ENCODE results near the gene GATC.
A peak's percentile ranks its signal among the peaks of the same experiment; 100 is the strongest.
"Not testable (repeated sequence)": the region's sequence is repeated elsewhere in the genome, so short reads cannot be mapped to it uniquely, and the experiment has no call there.

Gene GATC

DNA sequence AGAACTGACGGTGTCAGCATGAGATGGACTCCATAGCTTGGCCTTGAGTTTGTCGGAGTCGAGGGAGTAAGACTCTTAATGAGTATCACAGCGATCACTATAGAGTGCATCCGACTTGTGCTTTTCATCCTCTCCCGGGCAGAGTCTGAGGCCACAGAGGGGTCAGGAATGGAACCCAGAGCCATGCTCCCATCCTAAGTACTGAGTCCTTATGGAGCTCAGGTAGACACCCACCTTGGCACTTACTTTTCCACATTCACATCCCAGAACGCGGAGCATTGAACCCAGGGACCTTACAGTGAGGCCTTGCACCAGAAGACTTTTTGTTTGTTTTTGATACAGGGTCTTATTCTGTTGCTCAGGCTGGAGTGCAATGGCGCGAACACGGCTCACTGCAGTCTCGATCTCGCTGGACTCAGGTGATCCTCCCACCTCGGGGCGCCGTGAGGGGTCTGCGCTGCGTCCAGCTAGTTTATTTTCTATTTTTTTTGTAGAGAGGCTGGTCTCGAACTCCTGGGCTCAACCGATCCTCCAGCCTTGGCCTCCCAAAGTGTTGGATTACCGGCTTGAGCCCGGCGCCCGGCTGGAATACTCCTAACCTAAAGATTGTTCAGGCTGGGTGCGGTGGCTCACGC, 24.0 kb downstream of the GATC start:
- DNase-seq = no peak

DNA sequence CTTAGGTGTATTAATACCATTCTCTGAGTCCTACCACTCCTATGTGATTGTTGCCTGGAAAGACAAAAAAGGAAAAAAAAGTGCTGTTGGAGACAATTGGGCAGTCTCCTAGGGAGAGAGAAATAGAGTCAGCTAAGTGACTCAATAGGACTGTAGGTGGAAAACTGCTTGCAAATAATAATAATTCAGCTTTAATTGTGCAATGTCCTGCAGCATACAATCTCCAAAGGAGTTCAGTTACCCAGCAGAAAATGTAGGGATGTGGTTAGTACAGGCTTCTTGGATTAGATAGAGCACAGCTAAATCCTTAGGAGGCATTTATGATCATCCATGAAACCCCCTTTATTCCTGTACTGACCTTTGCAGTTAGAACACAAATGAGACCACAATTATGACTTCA, 26.3 kb downstream of the GATC start:
- peak in 1 of 2 donors; percentile 50 for DNase-seq

DNA sequence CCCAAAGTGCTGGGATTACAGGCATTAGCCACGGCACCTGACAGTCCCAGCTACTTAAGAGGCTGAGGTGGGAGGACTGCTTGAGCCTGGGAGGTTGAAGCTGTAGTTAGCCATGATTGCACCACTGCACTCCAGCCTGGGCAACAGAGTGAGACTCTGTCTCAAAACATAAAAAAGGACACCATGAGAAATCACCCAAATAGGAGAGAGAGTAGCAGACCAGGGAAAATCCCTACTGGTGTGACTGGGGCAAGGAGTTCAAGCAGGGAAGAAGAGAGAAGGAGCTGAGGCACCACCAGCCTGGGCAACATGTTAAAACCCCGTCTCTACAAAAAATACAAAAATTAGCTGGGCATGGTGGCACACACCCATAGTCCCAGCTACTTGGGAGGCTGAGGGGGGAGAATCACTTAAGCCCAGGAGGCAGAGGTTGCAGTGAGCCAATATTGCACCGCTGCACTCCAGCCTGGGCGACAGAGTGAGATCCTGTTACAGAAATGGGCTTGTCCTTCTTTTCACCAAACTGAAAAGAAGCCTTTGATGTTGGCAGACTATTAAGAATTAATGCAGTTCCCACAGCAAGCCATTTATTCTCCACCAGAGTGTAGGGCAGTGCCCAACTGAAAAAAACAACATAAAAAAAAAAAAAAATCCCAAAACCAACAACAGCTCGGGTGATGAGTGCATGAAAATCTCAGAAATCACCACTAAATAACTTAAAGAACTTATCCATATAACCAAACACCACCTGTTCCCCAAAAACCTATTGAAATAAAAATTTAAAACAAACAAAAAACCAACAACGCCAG, 27.8 kb downstream of the GATC start:
- peak in 1 of 2 donors; percentile 66 for DNase-seq

DNA sequence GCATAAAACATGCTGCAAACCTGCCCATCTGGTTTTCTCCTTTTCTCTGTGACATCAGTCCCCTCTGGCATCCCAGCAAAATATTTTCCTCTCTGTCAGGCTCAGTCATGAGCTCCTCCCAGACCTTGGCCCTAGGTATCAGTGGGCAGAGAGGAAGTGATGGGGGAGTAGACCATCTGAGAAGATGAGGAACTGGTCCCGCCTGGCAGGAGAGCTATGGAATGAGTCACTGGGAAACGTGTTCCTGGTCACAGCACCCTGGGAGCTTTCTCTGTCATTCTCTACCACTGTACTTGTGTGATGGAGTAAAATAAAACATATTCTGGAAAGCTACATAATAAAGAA, 28.3 kb downstream of the GATC start:
- DNase-seq = peak; percentile 68 to 91

DNA sequence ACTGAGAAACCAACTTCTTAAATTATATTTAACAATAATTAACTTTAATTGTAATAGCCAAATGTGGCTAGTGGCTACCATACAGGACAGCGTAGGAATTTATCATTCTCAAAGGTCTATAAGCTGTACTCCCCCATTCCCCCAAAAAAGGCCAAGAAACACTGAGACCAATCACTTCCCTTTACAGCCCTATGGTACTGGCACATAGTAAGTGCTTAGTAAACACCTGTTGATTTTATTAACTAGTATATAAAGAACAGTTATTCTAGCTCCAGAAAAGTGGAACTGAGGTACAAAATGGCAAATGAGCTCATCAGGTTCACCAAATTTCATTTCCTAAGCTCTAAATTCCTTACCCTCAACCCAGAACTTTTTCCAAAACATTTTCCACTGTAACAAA, 29.4 kb downstream of the GATC start:
- DNase-seq = no peak

DNA sequence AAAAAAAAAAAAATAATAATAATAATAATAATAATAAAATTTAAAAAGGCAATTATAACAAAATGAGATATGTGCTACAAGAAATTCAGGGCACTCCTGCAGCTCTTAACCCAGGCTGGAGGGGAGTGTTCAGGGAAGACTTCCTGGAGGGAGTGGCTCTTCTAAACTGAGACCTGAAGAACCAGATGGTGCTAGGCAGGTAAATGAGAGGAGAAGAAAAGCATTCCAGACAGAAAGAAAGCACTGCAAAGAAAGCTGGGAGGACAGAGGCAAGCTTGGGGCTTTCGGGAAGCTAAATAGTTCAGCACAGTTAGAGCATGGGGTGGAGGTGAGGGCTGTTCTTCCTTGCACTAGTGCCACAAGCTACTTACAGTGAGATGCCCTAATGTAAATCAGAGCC, 33.2 kb downstream of the GATC start:
- no peak for DNase-seq

DNA sequence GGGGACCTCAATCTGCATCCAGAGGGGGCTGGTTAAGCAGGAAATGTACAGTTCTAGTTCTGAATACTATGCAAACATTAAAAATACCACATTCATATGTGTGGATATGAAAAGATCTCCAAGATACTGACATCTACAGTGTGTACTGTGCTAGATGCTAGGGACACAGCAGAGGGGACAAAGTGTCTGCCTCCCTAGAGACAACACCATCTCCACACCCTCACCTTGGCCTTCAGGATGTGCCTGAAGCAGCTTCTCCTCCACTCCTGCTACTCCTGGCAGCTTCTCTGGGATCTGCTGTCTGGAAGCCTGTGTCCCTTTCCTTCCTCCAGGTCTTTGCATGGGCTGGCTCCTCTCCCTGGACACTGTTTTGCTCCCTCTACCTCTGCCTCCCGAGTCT, 34.0 kb downstream of the GATC start:
- DNase-seq = no peak

DNA sequence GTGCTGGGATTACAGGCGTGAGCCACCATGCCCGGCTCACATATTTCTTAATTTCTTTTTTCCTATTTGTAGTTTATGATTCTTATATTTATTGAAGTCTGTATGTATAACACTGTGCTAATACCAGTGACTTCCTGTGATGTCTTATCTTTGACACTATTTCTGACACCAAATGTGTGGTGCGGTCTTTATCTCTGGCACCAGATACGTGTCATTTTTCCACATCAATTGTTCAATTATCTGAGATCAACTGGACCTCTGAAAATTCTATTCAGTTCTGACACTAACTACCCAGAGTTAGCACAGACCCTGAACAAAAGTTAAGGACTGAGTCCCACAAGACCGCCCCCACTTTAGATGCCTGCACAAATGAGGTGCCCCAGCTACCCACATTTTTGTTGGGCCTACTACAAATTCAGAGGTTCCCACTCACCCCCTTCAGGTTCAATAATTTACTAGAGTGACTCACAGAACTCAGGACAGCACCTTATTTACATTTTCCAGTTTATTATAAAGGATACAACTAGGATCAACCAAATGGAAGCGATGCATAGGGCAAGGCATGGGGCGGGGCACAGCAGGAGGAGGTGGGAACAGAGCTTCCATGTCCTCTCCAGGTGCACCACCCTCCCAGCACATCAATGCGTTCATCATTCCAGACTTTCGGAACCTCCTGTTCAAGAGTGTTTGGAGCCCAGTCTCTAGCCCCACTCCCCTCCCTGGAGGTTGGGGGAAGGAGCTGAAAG, 35.0 kb downstream of the GATC start:
- no peak for DNase-seq

DNA sequence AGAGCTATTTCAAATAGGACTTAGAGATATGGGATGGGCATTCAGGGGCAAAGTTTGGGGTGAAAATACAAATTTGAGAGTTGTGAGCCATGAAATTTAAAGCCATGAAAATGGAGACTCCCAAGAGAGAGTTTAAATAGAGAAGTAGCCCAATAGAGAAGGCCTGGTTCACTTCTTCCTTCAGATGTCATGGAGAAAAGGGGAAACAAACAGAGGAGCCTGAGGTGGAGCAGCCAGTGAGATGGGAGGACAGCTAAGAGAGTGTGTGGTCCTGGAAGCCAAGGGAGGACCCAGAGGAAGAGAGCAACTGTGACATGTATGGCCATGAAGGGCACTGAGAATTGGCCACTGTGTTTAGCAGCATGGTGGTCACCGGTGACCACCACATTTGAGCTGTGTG, 37.4 kb downstream of the GATC start:
- DNase-seq = peak in 1 of 2 donors; percentile 24

DNA sequence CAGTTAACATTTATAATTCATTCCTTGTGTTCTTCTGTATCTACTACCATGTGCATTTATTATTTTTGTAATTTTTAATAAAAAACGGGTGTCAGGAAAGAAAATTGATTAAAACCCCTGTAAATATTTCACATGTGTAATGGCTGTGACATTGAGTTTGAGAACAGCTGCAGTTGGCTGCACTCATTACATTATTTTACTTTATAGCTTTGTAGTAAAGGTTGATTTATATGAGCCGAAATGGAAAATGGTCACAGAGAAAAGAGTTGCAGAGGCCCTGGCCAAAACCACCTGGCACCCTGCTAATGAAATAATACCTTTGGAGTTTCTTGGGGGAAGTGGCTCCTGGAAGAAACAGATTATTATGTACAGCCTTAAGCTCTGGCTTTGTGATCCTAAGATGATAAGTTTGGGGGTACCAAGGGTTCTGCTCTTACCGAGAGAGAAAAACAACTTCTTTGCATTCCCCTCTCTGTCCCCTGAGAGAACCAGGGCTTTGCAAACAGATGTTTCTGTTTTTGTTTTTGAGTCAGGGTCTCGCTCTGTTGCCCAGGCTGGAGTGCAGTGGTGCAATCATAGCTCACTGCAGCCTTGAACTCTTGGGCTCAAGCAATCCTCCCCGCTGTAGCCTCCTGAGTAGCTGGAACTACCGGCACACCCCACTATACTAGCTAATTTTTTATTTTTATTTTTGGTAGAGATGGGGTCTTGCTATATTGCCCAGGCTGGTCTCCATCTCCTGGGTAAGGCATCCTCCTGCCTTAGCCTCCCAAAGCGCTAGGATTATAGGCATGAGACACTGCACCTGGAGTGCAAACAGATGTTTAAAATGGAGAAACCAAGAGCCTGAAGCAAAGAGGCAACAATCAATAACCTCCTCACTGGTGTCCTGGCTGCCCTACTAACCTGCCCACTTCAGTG, 40.0 kb downstream of the GATC start:
- no peak for DNase-seq

DNA sequence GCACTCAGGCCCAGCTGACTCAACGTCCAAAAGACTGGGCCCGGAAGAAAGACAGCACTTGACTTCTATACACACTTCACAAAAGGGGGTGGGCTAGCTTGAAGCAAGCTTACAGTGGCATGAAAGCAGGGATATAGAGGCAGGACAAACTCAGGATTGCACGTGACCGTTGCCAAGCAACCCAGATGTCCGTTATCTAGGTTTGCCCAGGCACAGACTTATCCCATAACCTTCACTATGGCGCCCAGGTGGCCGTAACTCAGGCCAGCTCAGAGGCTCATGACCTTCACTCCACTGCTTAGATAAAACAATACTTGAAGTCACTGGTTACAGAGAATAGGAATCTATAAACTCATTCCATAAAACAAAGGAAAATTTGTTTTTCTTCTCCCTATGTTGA, 41.3 kb downstream of the GATC start:
- DNase-seq = not testable (repeated sequence)

DNA sequence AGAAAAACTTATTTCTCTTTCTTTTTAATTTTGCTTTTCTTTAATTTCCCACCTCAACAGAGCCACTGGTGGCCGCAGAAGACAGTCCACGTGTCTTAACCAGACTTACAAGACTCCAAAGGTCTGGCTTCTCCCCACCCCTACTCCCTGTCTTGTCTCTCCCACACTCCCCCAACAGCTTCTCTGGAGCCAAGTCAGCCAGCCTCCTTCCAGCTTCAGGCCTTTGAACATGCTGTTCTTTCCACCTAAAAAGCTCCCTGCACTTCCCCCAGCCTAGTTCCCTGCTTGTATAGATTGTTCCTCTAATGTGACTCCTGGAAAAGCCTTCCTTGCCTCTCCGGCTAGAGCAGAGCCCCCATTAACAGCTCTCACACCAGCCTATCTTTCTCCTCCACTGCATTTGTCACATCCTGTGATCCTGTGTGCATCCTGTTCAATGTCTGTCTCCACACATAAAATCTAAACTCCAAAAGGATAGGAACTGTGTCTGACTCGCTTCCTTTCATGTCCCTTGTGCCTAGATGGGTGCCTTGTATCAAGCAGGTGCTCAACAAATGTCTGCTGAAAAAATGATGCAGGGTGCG, 41.9 kb downstream of the GATC start:
- no peak for DNase-seq

DNA sequence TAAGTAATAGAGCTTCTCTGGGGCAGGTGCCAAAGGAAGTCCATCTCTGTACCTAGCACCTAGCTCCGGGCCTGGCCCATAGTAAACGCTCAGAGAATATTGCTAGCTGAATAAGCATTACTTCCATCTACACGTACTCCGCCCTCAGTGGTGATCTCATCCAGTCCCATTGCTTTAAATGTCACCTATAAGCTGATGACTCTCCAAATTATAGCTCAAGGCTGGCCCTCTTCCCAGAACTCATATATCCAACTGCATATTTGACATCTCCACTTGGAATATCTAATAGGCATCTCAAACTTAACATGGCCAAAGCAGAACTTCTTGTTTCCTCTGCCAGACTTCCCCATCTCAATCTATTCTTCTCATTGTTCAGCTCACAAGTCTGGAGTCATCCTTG, 42.8 kb downstream of the GATC start:
- no peak for DNase-seq

DNA sequence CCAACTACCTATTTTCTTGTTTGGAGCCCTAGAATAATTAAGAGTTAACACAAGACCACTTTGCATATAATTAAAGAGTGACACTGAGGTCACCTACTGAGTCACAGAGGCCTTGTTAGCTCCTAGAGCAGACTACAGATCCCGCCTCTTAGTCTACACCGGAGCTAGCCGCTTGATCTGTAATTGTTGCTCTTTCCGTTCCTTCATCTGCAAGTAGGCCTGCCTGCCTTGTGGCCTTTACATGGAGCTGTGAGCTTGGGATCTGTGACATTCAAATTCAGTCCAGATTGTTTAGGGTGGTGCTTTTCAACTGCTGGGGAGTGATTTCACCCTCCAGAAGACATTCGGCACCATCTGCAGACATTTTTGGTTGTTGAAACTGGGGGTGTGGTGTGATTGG, 44.1 kb downstream of the GATC start:
- no peak for DNase-seq

DNA sequence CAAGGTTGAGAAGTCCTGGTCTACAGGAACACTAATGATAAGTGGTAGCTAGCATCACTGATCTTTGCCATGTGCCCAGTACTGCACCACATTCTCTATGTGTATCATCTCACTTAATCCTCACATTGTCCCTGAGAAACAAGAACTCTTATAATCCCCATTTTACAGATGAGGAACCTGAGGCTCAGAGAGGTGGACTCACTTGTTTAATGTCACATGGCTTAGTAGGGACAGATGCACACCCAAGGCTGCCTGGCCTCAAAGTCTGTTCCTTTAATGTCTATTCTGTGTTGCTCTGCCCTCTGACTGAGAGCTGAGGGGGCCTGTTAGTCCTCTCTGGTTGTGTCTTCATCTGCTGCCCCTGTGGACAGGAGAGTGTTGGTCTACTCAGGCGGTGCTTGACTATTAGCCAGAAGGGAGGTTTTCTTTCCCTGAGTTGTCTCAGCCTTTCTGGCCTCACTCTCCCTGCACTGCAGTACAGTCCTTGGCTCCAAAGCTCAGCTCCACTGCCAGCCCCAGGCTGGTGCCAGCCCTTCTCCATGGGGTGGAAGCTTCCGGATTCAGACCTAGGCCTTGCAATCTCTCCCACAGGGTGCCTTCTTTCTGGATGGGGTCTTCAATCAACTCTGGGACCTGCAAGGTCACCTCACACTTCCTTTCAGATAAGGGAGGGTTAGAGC, 44.7 kb downstream of the GATC start:
- no peak for DNase-seq

DNA sequence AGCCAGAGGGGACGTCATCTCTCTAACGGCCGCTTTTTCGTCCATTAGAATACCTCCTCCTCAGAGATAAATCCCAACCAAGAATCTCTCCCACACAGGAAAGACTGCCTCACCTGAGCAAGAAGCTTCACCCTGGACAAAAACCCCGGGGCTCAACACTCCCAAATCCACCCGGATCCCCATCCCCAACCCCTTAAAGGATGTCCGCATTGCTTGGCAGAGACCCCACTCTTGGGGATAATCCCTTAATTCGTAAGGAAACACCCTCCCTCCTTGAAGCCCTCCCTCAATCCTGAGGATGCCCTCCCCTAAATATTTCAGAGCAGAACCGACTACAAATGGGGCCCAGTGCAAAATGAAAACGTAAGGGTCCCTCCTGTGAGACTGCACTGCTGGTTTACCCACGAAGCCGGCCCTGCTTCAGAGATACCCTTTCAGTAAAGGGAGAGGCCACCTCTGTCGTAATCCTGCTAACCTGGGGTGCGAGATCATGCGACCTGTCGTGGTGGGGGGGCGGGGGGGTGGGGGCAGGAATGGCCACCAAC, 49.0 kb downstream of the GATC start:
- no peak for DNase-seq

DNA sequence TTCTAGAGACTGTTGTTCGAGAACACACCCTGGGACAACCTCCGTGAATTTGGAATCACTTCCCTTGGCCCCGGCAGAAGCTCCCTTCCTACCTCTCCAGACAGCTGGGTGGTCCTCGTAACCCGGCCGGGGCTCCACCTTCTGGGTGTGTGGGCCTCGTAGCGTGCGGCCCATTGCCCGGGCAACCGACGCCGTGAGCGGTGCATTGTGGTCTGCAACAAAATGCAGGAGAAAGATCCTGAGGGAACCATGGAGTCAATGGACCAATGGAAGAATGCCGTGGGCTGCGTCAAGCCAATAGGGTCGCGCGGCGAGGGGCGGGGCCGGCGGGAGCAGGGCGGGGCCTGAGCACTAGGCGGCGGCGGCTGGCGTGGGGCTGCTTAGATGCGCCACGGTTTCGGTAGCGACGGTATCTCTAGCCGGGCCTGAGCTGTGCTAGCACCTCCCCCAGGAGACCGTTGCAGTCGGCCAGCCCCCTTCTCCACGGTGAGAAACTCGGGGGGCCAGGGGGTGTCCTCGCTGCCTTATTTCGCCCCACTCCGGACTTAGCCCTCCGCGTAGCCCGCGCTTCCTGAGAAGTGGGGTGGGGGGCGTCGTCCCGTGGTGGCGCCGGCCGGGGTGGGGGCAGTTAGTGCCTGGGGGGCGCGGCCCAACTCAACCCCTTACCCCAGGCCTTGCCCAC, 49.6 kb downstream of the GATC start, which contains the start of gene DYNLL1:
Gene DYNLL1, plus strand, starts transcription at position 383 of the 682 bp plus-strand sequence. CDS start 309 bp downstream, outside the sequence.
- DNase-seq = peak; percentile 93 to 100

DNA sequence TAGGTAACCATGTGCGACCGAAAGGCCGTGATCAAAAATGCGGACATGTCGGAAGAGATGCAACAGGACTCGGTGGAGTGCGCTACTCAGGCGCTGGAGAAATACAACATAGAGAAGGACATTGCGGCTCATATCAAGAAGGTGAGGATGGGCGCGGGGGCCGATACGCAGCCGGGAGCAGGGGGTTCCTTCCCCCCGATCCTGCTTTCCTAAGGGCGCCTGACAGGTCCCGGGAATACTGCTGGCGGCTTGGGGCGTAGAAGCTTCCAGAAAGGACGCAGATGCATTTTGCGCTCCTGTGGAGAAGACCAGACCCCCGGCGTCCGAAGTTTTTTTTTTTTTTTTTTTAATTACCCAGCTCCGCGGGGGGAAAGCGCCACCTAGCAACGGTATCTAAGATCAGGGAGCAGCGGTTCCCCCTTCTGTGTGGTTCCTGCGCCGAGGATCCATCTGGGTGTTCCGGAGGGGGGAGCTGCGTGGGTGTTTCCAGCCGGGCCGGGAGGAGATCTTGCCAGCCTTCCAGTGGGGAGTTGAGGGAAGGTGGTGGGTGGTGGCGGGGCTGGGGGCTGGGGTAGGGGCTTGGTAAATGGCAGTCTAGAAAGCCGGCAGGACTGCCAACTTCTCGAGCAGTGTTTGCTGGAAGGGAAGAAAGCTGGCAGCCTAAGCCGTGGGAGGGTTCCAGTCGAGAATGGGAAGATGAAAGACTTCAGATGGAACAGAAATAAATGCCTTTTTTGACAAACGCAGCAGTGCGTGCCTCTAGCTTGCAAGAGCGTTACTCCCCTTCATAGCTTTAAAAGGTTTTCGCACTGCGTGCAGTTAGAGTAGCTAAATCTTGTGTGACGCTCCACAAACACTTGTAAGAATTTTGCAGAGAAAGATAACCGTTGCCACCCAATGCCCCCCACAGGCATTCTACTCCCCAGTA, 50.4 kb downstream of the GATC start:
- peak; percentile 65 to 69 for DNase-seq

DNA sequence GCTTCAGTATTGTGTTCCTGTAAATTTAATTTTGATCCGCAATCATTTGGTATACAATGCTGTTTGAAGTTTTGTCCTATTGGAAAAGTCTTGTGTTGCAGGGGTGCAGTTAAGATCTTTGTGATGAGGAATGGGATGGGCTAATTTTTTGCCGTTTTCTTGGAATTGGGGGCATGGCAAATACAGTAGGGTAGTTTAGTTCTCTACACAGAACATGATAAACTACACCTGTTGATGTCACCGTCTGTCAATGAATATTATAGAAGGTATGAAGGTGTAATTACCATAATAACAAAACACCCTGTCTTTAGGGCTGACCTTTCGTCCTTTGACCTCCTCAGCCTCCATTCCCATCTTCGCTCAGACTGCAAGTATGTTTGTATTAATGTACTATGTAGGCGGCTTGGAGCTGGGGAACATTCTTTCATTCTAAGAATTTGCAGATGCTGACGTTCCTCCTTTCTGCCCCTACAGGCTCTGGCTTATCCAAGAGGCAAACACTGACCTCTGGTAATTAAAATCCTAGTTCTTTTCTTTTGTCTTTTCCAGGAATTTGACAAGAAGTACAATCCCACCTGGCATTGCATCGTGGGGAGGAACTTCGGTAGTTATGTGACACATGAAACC, 51.4 kb downstream of the GATC start:
- DNase-seq = no peak
